HEK293 (cell line): ENCODE results near the gene TMEM123.

Experiments
- CTCF ChIA-PET: fragments of 350-600 bp; formaldehyde crosslinking; extraction: SDS; loops from one replicate; lab custom pipeline; 2021; ENCODE audit warnings: antibody characterized with exemption; lab: Yijun Ruan, JAX
- POLR2A ChIA-PET: fragments of 300-600 bp; formaldehyde crosslinking; extraction: SDS; loops from one replicate; lab custom pipeline; 2020; ENCODE audit warnings: antibody characterized with exemption, inconsistent platforms; lab: Yijun Ruan, JAX
- H3K27ac ChIP-seq: fragments of 200-500 bp; sonication (Bioruptor generic); 2 replicates; pipeline ENCODE4 v1.5.1; 2014; ENCODE audit warnings: low read depth, low read length, control low read depth, inconsistent platforms; ENCODE audit errors: extremely low read depth
- H3K36me3 ChIP-seq, 2 experiments: fragments of 200-500 bp in 1 of 2; sonication (Bioruptor generic) in 1 of 2; 1 replicate in 1 of 2; 2 replicates in 1 of 2; pipeline ENCODE4 v1.5.1; 2014 to 2017; ENCODE audit warnings: inconsistent platforms in 2 of 2, low read length in 2 of 2; ENCODE audit not compliant: control insufficient read depth in 2 of 2, insufficient read depth in 1 of 2
- H3K4me1 ChIP-seq: fragments of 200-500 bp; sonication (Bioruptor generic); 2 replicates; pipeline ENCODE4 v1.5.1; 2014; ENCODE audit warnings: mild to moderate bottlenecking, low read length, inconsistent platforms; ENCODE audit not compliant: control insufficient read depth, insufficient read depth
- H3K4me3 ChIP-seq: 2 replicates; pipeline ENCODE4 v1.5.1; 2011; ENCODE audit warnings: low read depth, mild to moderate bottlenecking, control low read depth, low read length, moderate library complexity
- H3K9me3 ChIP-seq: fragments of 200-500 bp; sonication (Bioruptor generic); 2 replicates; pipeline ENCODE4 v1.5.1; 2014; ENCODE audit warnings: low read depth, low read length, inconsistent platforms; ENCODE audit not compliant: control insufficient read depth, insufficient read depth
- SCRT1 ChIP-seq: fragments of 450-650 bp; formaldehyde crosslinking; IDR thresholded peaks from 2 replicates; pipeline ENCODE4 v1.5.1; 2016; ENCODE audit warnings: missing biosample characterization, missing genetic modification characterization, borderline replicate concordance
- SCRT2 ChIP-seq: fragments of 450-650 bp; formaldehyde crosslinking; IDR thresholded peaks from 2 replicates; pipeline ENCODE4 v1.5.1; 2016; ENCODE audit warnings: missing biosample characterization, missing genetic modification characterization
- SP3 ChIP-seq: fragments of 450-650 bp; formaldehyde crosslinking; IDR thresholded peaks from 2 replicates; pipeline ENCODE4 v1.5.1; 2016; ENCODE audit warnings: missing biosample characterization, missing genetic modification characterization
- ZBTB17 ChIP-seq: fragments of 450-650 bp; formaldehyde crosslinking; IDR thresholded peaks from 2 replicates; pipeline ENCODE4 v1.5.1; 2016; ENCODE audit warnings: missing biosample characterization, missing genetic modification characterization
- ZFP37 ChIP-seq: fragments of 450-650 bp; formaldehyde crosslinking; IDR thresholded peaks from 2 replicates; pipeline ENCODE4 v1.5.1; 2016; ENCODE audit warnings: missing biosample characterization, missing genetic modification characterization
- ZNF114 ChIP-seq: fragments of 450-650 bp; formaldehyde crosslinking; IDR thresholded peaks from 2 replicates; pipeline ENCODE4 v1.5.0; 2017; ENCODE audit warnings: missing biosample characterization, missing genetic modification characterization
- ZNF132 ChIP-seq: fragments of 450-650 bp; formaldehyde crosslinking; IDR thresholded peaks from 2 replicates; pipeline ENCODE4 v1.5.1; 2017; ENCODE audit warnings: missing biosample characterization, missing genetic modification characterization, borderline replicate concordance
- ZNF157 ChIP-seq: fragments of 450-650 bp; formaldehyde crosslinking; IDR thresholded peaks from 2 replicates; pipeline ENCODE4 v1.5.1; 2016; ENCODE audit warnings: missing biosample characterization, missing genetic modification characterization
- ZNF16 ChIP-seq: fragments of 450-650 bp; formaldehyde crosslinking; IDR thresholded peaks from 2 replicates; pipeline ENCODE4 v1.5.1; 2016; ENCODE audit warnings: low read depth, missing biosample characterization, missing genetic modification characterization
- ZNF202 ChIP-seq: fragments of 450-650 bp; formaldehyde crosslinking; IDR thresholded peaks from 2 replicates; pipeline ENCODE4 v1.5.1; 2016; ENCODE audit warnings: missing biosample characterization, missing genetic modification characterization, borderline replicate concordance
- ZNF214 ChIP-seq: fragments of 450-650 bp; formaldehyde crosslinking; IDR thresholded peaks from 2 replicates; pipeline ENCODE4 v1.5.1; 2017; ENCODE audit warnings: missing biosample characterization, mild to moderate bottlenecking, missing genetic modification characterization, borderline replicate concordance
- ZNF24 ChIP-seq: fragments of 450-650 bp; formaldehyde crosslinking; IDR thresholded peaks from 2 replicates; pipeline ENCODE4 v1.5.1; 2016; ENCODE audit warnings: missing biosample characterization, missing genetic modification characterization
- ZNF514 ChIP-seq: fragments of 450-650 bp; formaldehyde crosslinking; IDR thresholded peaks from 2 replicates; pipeline ENCODE4 v1.5.1; 2016; ENCODE audit warnings: missing biosample characterization, missing genetic modification characterization
- ZNF623 ChIP-seq: fragments of 450-650 bp; formaldehyde crosslinking; IDR thresholded peaks from 2 replicates; pipeline ENCODE4 v1.5.1; 2016; ENCODE audit warnings: missing biosample characterization, missing genetic modification characterization
- ZNF658 ChIP-seq: fragments of 450-650 bp; formaldehyde crosslinking; IDR thresholded peaks from 2 replicates; pipeline ENCODE4; 2016; ENCODE audit warnings: missing biosample characterization, missing genetic modification characterization
- ZNF664 ChIP-seq: fragments of 450-650 bp; formaldehyde crosslinking; IDR thresholded peaks from 2 replicates; pipeline ENCODE4 v1.5.1; 2016; ENCODE audit warnings: missing biosample characterization, missing genetic modification characterization
- ZNF843 ChIP-seq: fragments of 450-650 bp; formaldehyde crosslinking; IDR thresholded peaks from 2 replicates; pipeline ENCODE4 v1.5.1; 2016; ENCODE audit warnings: missing biosample characterization, missing genetic modification characterization
- ZSCAN23 ChIP-seq: fragments of 450-650 bp; formaldehyde crosslinking; IDR thresholded peaks from 2 replicates; pipeline ENCODE4 v1.5.1; 2016; ENCODE audit warnings: missing biosample characterization, missing genetic modification characterization
- TF ChIP-seq, protein P1 (sequence below): fragments of 450-650 bp; formaldehyde crosslinking; IDR thresholded peaks from 2 replicates; pipeline ENCODE4 v1.5.1; 2016; ENCODE audit warnings: missing biosample characterization, missing genetic modification characterization
- TF ChIP-seq, protein P2 (sequence below): fragments of 450-650 bp; formaldehyde crosslinking; IDR thresholded peaks from 2 replicates; pipeline ENCODE4 v1.5.1; 2016; ENCODE audit warnings: missing biosample characterization, missing genetic modification characterization
- TF ChIP-seq, protein P3 (sequence below): fragments of 450-650 bp; formaldehyde crosslinking; IDR thresholded peaks from 2 replicates; pipeline ENCODE4 v1.5.1; 2016; ENCODE audit warnings: missing biosample characterization, missing genetic modification characterization
- TF ChIP-seq, protein P4 (sequence below): fragments of 450-650 bp; formaldehyde crosslinking; IDR thresholded peaks from 2 replicates; pipeline ENCODE4 v1.5.1; 2016; ENCODE audit warnings: missing biosample characterization, missing genetic modification characterization
- TF ChIP-seq, protein P5 (sequence below): fragments of 450-650 bp; formaldehyde crosslinking; IDR thresholded peaks from 2 replicates; pipeline ENCODE4 v1.5.1; 2016; ENCODE audit warnings: missing biosample characterization, missing genetic modification characterization

TMEM123 gene

DNA sequence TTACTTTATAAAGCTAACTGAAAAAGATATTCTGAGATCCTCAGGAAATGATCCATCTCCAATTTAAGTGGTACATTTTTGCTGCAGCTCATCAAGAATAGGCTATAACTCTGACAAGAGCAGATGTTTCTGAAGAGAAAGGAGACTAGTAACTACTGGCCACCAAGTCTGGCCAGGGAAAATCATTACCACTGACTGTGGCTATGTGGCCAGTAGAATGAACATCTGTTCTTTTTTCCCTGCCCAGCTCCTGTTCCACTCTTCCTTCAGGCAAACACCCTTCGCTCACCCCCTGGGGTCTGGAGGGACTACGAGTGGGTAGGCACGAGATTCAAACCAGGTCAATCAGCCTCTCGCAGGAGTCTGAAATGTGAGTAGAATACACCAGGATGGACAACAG lies 23.9 kb downstream of the TMEM123 start:
- Histone ChIP-seq H3K27ac (no peak overlapping the region), H3K4me3 (no peak overlapping the region), H3K4me1 (no peaks in the 10 kb centered on the region), H3K36me3 (peaks cover 0 to 10% of the 10 kb centered on the region in 2 experiments; a peak in 1 of 3 replicates), H3K9me3 (no peaks in the 10 kb centered on the region)
- CTCF ChIA-PET, result interaction anchor here (0.7 kb wide), 1 partner anchor 35 kb away, joined by 3 read pairs; no protein-coding TSS in a partner anchor
- POLR2A ChIA-PET, result no interaction called here
- no peak for TF ChIP-seq ZNF664 (tag by site-specific recombination)
- TF ChIP-seq ZNF214, result no peak
- TF ChIP-seq ZNF24, result no peak
- no peak for TF ChIP-seq ZNF157 (tag by site-specific recombination)
- no peak for TF ChIP-seq ZNF623 (tag by site-specific recombination)
- TF ChIP-seq, protein P1, sequence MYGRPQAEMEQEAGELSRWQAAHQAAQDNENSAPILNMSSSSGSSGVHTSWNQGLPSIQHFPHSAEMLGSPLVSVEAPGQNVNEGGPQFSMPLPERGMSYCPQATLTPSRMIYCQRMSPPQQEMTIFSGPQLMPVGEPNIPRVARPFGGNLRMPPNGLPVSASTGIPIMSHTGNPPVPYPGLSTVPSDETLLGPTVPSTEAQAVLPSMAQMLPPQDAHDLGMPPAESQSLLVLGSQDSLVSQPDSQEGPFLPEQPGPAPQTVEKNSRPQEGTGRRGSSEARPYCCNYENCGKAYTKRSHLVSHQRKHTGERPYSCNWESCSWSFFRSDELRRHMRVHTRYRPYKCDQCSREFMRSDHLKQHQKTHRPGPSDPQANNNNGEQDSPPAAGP (tag by site-specific recombination), result no peak
- TF ChIP-seq, all 188 proteins: peak for 0

DNA sequence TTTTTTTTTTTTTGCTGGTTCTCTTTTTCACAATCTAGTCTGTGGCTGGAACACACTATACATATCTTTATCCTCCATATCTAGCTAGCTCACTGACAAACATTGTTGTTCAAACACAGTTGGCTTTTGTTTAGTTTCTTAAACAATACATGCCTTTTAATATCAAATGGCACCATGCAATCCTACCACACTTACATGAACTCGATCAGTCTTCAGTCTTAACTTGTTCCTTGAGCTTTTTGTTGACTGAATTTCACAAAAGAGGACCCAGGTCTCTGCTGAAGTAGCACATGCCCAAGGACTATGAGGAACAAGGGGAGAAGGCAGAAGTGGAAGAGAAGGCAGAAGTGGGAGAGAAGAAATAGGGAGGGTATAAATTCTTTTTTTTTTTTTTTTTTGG lies 25.5 kb downstream of the TMEM123 start:
- Histone ChIP-seq H3K9me3 (no peaks in the 10 kb centered on the region), H3K4me1 (no peaks in the 10 kb centered on the region), H3K36me3 (peaks cover 0 to 3% of the 10 kb centered on the region in 2 experiments; a peak in 1 of 3 replicates)
- TF ChIP-seq ZSCAN23 (tag by site-specific recombination) (no peak), ZNF114 (tag by site-specific recombination) (no peak), ZBTB17 (tag by site-specific recombination) (no peak), ZNF202 (tag by site-specific recombination) (no peak), SCRT2 (tag by site-specific recombination) (no peak), ZNF132 (tag by site-specific recombination) (no peak), ZNF658 (tag by site-specific recombination) (no peak)
- TF ChIP-seq, protein P2, sequence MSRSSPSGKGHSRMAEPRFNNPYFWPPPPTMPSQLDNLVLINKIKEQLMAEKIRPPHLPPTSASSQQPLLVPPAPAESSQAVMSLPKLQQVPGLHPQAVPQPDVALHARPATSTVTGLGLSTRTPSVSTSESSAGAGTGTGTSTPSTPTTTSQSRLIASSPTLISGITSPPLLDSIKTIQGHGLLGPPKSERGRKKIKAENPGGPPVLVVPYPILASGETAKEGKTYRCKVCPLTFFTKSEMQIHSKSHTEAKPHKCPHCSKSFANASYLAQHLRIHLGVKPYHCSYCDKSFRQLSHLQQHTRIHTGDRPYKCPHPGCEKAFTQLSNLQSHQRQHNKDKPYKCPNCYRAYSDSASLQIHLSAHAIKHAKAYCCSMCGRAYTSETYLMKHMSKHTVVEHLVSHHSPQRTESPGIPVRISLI (tag by site-specific recombination), result no peak
- TF ChIP-seq, protein P1 (tag by site-specific recombination), result no peak
- TF ChIP-seq, protein P3, sequence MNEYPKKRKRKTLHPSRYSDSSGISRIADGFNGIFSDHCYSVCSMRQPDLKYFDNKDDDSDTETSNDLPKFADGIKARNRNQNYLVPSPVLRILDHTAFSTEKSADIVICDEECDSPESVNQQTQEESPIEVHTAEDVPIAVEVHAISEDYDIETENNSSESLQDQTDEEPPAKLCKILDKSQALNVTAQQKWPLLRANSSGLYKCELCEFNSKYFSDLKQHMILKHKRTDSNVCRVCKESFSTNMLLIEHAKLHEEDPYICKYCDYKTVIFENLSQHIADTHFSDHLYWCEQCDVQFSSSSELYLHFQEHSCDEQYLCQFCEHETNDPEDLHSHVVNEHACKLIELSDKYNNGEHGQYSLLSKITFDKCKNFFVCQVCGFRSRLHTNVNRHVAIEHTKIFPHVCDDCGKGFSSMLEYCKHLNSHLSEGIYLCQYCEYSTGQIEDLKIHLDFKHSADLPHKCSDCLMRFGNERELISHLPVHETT (tag by site-specific recombination), result no peak
- TF ChIP-seq, all 188 proteins: peak for 0
- ChIA-PET POLR2A (no interaction called here), CTCF (no interaction called here)
- no peak overlapping the region for H3K4me3 ChIP-seq
- H3K27ac ChIP-seq, result no peak overlapping the region

DNA sequence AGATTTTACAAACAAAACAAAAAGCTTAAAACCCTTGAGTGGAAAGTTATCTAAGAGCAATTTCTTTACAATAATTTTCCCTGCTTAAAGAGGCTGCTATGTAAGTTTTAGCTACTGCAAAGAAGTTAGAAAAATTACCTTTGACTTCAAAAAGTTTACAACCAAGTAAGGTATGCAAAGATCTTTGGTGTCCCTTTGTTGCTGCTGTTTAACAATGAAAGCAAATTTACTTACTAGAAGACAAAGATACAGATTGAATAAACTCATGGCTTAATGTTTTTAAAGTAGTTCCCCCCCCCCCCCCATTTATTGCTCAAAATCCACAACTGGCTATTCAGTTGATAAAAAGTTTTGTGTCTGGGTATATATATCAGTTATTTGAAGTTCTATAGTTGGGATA lies 26.0 kb downstream of the TMEM123 start:
- H3K4me3 ChIP-seq, result no peak overlapping the region
- ChIA-PET POLR2A (no interaction called here), CTCF (interaction anchor here (0.7 kb wide), 1 partner anchor 66 kb away, joined by 4 read pairs; no protein-coding TSS in a partner anchor)
- H3K36me3 ChIP-seq, result peaks cover 0 to under 1% of the 10 kb centered on the region in 2 experiments; a peak in 1 of 3 replicates
- H3K4me1 ChIP-seq, result no peaks in the 10 kb centered on the region
- no peaks in the 10 kb centered on the region for H3K9me3 ChIP-seq
- H3K27ac ChIP-seq, result no peak overlapping the region
- TF ChIP-seq ZNF843 (tag by site-specific recombination) (no peak), SP3 (no peak), ZNF514 (tag by site-specific recombination) (no peak), SCRT1 (tag by site-specific recombination) (no peak), ZFP37 (tag by site-specific recombination) (no peak), ZNF16 (tag by site-specific recombination) (no peak)
- TF ChIP-seq, protein P4, sequence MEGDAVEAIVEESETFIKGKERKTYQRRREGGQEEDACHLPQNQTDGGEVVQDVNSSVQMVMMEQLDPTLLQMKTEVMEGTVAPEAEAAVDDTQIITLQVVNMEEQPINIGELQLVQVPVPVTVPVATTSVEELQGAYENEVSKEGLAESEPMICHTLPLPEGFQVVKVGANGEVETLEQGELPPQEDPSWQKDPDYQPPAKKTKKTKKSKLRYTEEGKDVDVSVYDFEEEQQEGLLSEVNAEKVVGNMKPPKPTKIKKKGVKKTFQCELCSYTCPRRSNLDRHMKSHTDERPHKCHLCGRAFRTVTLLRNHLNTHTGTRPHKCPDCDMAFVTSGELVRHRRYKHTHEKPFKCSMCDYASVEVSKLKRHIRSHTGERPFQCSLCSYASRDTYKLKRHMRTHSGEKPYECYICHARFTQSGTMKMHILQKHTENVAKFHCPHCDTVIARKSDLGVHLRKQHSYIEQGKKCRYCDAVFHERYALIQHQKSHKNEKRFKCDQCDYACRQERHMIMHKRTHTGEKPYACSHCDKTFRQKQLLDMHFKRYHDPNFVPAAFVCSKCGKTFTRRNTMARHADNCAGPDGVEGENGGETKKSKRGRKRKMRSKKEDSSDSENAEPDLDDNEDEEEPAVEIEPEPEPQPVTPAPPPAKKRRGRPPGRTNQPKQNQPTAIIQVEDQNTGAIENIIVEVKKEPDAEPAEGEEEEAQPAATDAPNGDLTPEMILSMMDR (tag by site-specific recombination), result no peak
- TF ChIP-seq, protein P5, sequence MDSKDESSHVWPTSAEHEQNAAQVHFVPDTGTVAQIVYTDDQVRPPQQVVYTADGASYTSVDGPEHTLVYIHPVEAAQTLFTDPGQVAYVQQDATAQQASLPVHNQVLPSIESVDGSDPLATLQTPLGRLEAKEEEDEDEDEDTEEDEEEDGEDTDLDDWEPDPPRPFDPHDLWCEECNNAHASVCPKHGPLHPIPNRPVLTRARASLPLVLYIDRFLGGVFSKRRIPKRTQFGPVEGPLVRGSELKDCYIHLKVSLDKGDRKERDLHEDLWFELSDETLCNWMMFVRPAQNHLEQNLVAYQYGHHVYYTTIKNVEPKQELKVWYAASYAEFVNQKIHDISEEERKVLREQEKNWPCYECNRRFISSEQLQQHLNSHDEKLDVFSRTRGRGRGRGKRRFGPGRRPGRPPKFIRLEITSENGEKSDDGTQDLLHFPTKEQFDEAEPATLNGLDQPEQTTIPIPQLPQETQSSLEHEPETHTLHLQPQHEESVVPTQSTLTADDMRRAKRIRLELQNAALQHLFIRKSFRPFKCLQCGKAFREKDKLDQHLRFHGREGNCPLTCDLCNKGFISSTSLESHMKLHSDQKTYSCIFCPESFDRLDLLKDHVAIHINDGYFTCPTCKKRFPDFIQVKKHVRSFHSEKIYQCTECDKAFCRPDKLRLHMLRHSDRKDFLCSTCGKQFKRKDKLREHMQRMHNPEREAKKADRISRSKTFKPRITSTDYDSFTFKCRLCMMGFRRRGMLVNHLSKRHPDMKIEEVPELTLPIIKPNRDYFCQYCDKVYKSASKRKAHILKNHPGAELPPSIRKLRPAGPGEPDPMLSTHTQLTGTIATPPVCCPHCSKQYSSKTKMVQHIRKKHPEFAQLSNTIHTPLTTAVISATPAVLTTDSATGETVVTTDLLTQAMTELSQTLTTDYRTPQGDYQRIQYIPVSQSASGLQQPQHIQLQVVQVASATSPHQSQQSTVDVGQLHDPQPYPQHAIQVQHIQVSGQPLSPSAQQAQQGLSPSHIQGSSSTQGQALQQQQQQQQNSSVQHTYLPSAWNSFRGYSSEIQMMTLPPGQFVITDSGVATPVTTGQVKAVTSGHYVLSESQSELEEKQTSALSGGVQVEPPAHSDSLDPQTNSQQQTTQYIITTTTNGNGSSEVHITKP (tag by site-specific recombination), result no peak
